HepG2 (cell line): ENCODE results near the gene PCCB. TPM values are rescaled to one million over a fixed set of nuclear protein-coding genes. Genes with fewer than 3 reads are reported as not detected.

Experiments
- ATAC-seq: fragments of 200-7000 bp; cut with Tn5 transposase; 3 replicates; pipeline ENCODE4 v1.9.1; 2020; ENCODE audit warnings: mild to moderate bottlenecking, moderate library complexity
- BruUV-seq: library from RNA; stranded (reverse); fragments of 400-500 nt; replicated peaks from 2 replicates; lab custom pipeline; 2021; lab: Mats Ljungman, UMichigan
- CTCF ChIA-PET: fragments of 300-600 bp; formaldehyde crosslinking; extraction: SDS; loops from one replicate; lab custom pipeline; 2021; ENCODE audit warnings: low total read pairs, inconsistent platforms, low intra/inter-chr PET ratio; lab: Yijun Ruan, JAX
- POLR2A ChIA-PET: fragments of 350-600 bp; sonication (Branson Sonifier 250); formaldehyde crosslinking; loops from one replicate; lab custom pipeline; 2020; ENCODE audit warnings: antibody characterized with exemption, inconsistent platforms; lab: Yijun Ruan, JAX
- DNase-seq: peaks from one replicate; pipeline ENCODE4 v3.0.0-alpha.2; 2015; ENCODE audit warnings: low spot score
- FAIRE-seq: peaks from 3 replicates; lab custom pipeline; 2011; peaks lifted over from hg19 to GRCh38; lab: Jason Lieb, UNC
- H2AFZ ChIP-seq: one replicate; pipeline ENCODE4 v1.6.1; 2011; ENCODE audit warnings: low read length, inconsistent platforms
- H3K27ac ChIP-seq: fragments of 300-600 bp; 3 replicates; pipeline ENCODE4 v1.8.0; 2011; ENCODE audit warnings: mixed run types, mild to moderate bottlenecking, mixed read lengths, low read length, inconsistent platforms; ENCODE audit not compliant: insufficient read depth; ENCODE audit errors: extremely low read length
- H3K27me3 ChIP-seq, 2 experiments: fragments of 200-600 bp in 1 of 2; 2 replicates in 1 of 2; 3 replicates in 1 of 2; pipeline versions ENCODE4 v1.6.0 to v1.8.0; 2011; ENCODE audit warnings: low read length in 2 of 2, mild to moderate bottlenecking in 2 of 2, moderate library complexity in 2 of 2, inconsistent platforms in 1 of 2; ENCODE audit not compliant: insufficient read depth in 2 of 2, control insufficient read depth in 1 of 2
- H3K36me3 ChIP-seq, 2 experiments: fragments of 200-600 bp in 1 of 2; replicated peaks in 1 of 2; 2 replicates in 1 of 2; 3 replicates in 1 of 2; pipeline versions ENCODE4 v1.5.1 to v1.8.0; 2011; ENCODE audit warnings: low read length in 2 of 2, inconsistent platforms in 1 of 2; ENCODE audit not compliant: insufficient read depth in 2 of 2, control insufficient read depth in 1 of 2
- H3K4me1 ChIP-seq: 2 replicates; pipeline ENCODE4 v1.5.1; 2012; ENCODE audit warnings: low read length, inconsistent platforms; ENCODE audit not compliant: insufficient read depth
- H3K4me2 ChIP-seq: 2 replicates; pipeline ENCODE4 v1.6.0; 2011; ENCODE audit warnings: low read depth, low read length, inconsistent platforms
- H3K4me3 ChIP-seq, 3 experiments: fragments of 200-600 bp in 1 of 3; sonication (generic), shearing (Covaris generic) in 1 of 3; replicated peaks in 1 of 3; 2 replicates each; pipeline ENCODE4 v1.5.1; 2011 to 2016; ENCODE audit warnings: low read length in 3 of 3, inconsistent platforms in 2 of 3, low read depth in 2 of 3, mild to moderate bottlenecking in 2 of 3, control low read depth in 1 of 3, mixed read lengths in 1 of 3; ENCODE audit not compliant: insufficient read depth in 1 of 3
- H3K79me2 ChIP-seq: one replicate; pipeline ENCODE4 v1.6.1; 2011; ENCODE audit warnings: low read length, inconsistent platforms; ENCODE audit not compliant: insufficient read depth
- H3K9ac ChIP-seq: 2 replicates; pipeline ENCODE4 v1.6.0; 2011; ENCODE audit warnings: mild to moderate bottlenecking, low read depth, low read length, inconsistent platforms; ENCODE audit not compliant: insufficient read depth
- H3K9me3 ChIP-seq: 2 replicates; pipeline ENCODE4 v1.5.1; 2012; ENCODE audit warnings: mild to moderate bottlenecking, low read length
- H4K20me1 ChIP-seq: 2 replicates; pipeline ENCODE4 v1.6.0; 2011; ENCODE audit warnings: inconsistent platforms, mild to moderate bottlenecking, low read length, moderate library complexity; ENCODE audit not compliant: insufficient read depth
- ATF7 ChIP-seq, 2 experiments: fragments of 450-650 bp in 1 of 2; sonication (generic) in 1 of 2; formaldehyde crosslinking in 1 of 2; IDR thresholded peaks; 2 replicates each; pipeline versions ENCODE4 v1.4.0 to v1.6.1; 2016 to 2020; ENCODE audit warnings: antibody characterized with exemption in 1 of 2, mild to moderate bottlenecking in 1 of 2, missing genetic modification reagents in 1 of 2
- CREM ChIP-seq, 2 experiments: sonication (generic) in 1 of 2; formaldehyde crosslinking in 1 of 2; IDR thresholded peaks; 2 replicates each; pipeline versions ENCODE4 v1.4.0 to v1.6.1; 2016 to 2020; ENCODE audit warnings: antibody characterized with exemption in 1 of 2, mild to moderate bottlenecking in 1 of 2, missing genetic modification reagents in 1 of 2
- DNMT3B ChIP-seq: conservative IDR thresholded peaks from 2 replicates; pipeline ENCODE4 v1.6.1; 2016; ENCODE audit warnings: missing biosample characterization, control low read depth
- ETV6 ChIP-seq: sonication (generic); formaldehyde crosslinking; conservative IDR thresholded peaks from 2 replicates; pipeline ENCODE4 v1.4.0; 2020; ENCODE audit warnings: missing genetic modification reagents
- FOXO1 ChIP-seq: sonication (generic); formaldehyde crosslinking; IDR thresholded peaks from 2 replicates; pipeline ENCODE4 v1.4.0; 2020; ENCODE audit warnings: missing genetic modification reagents
- HMG20A ChIP-seq: IDR thresholded peaks from 2 replicates; pipeline ENCODE4 v1.6.1; 2016; ENCODE audit warnings: borderline replicate concordance
- KDM2A ChIP-seq: sonication (generic); formaldehyde crosslinking; IDR thresholded peaks from 2 replicates; pipeline ENCODE4 v1.4.0; 2020; ENCODE audit warnings: low read depth, missing genetic modification reagents, borderline replicate concordance
- KDM5A ChIP-seq: fragments of 200-600 bp; sonication (generic); IDR thresholded peaks from 2 replicates; pipeline ENCODE4 v1.7.0; 2018; ENCODE audit warnings: antibody characterized with exemption, mild to moderate bottlenecking, low read length, borderline replicate concordance
- MAF1 ChIP-seq: sonication (generic); formaldehyde crosslinking; IDR thresholded peaks from 2 replicates; pipeline ENCODE4 v1.5.0; 2020; ENCODE audit warnings: missing genetic modification reagents, borderline replicate concordance
- PITX1 ChIP-seq: sonication (generic); formaldehyde crosslinking; IDR thresholded peaks from 2 replicates; pipeline ENCODE4 v1.5.1; 2020; ENCODE audit warnings: mild to moderate bottlenecking, missing genetic modification reagents
- RARA ChIP-seq: IDR thresholded peaks from 2 replicates; pipeline ENCODE4 v1.6.1; 2016; ENCODE audit warnings: missing genetic modification reagents, missing compliant biosample characterization
- THYN1 ChIP-seq: sonication (generic); formaldehyde crosslinking; IDR thresholded peaks from 2 replicates; pipeline ENCODE4 v1.8.1; 2023; ENCODE audit warnings: low read depth, mild to moderate bottlenecking, moderate library complexity, missing genetic modification reagents, borderline replicate concordance
- WIZ ChIP-seq: sonication (generic); formaldehyde crosslinking; IDR thresholded peaks from 2 replicates; pipeline ENCODE4 v1.5.1; 2020; ENCODE audit warnings: mild to moderate bottlenecking, missing genetic modification reagents
- ZBTB3 ChIP-seq: sonication (generic); formaldehyde crosslinking; IDR thresholded peaks from 2 replicates; pipeline ENCODE4 v1.4.0; 2020; ENCODE audit warnings: low read depth, mild to moderate bottlenecking, moderate library complexity, missing genetic modification reagents, borderline replicate concordance
- ZNF431 ChIP-seq: sonication (generic); formaldehyde crosslinking; IDR thresholded peaks from 2 replicates; pipeline ENCODE4 v1.9.0; 2022; ENCODE audit warnings: missing genetic modification reagents, low read depth, mild to moderate bottlenecking, borderline replicate concordance
- ZNF441 ChIP-seq: sonication (generic); formaldehyde crosslinking; IDR thresholded peaks from 2 replicates; pipeline ENCODE4 v1.7.0; 2021; ENCODE audit warnings: missing genetic modification reagents, borderline replicate concordance
- ZNF549 ChIP-seq: sonication (generic); formaldehyde crosslinking; IDR thresholded peaks from 2 replicates; pipeline ENCODE4 v1.5.0; 2020; ENCODE audit warnings: missing genetic modification reagents
- ZNF780A ChIP-seq: sonication (generic); formaldehyde crosslinking; IDR thresholded peaks from 2 replicates; pipeline ENCODE4 v1.8.0; 2022; ENCODE audit warnings: mild to moderate bottlenecking, missing genetic modification reagents, moderate library complexity
- WGBS: methylation state at CpG from one replicate; pipeline ENCODE4 v1.1.6; 2017; ENCODE audit warnings: low lambda C conversion rate; 5-methylcytosine and 5-hydroxymethylcytosine counted together
- in situ Hi-C: cut with HindIII; loops from 2 replicates; pipeline ENCODE4 v1.10.0; 2017; ENCODE audit warnings: low pct_unique_long_range_greater_than_20kb; ENCODE audit not compliant: extremely low pct_ligation_motif_present
- intact Hi-C: fragments of 100-400 bp; cut with micrococcal nuclease; formaldehyde crosslinking; loops from one replicate; pipeline ENCODE4 v1.10.0; 2022; ENCODE audit not compliant: unreplicated experiment
- polyA plus RNA-seq, 8 experiments: library from polyadenylated mRNA; depleted of rRNA in 3 of 8; stranded (reverse) in 7 of 8; unstranded in 1 of 8; fragments of >200 nt; fragmentation: Illumina TruSeq in 4 of 8; extraction: Trizol in 4 of 8; gene quantifications; 2 replicates each; pipeline versions ENCODE4 v1.2.1 to v1.2.3, GENCODE V29; 2011 to 2016; ENCODE audit warnings: low read depth in 4 of 8, missing spikeins in 1 of 8, mixed read lengths in 1 of 8; ENCODE audit not compliant: insufficient read depth in 1 of 8
- total RNA-seq, 5 experiments: library from RNA; depleted of rRNA; stranded (reverse); fragments of >200 nt; fragmentation: Illumina TruSeq; extraction: Trizol; gene quantifications; 2 replicates each; pipeline ENCODE4 v1.2.3, GENCODE V29; 2016; ENCODE audit warnings: low read depth in 1 of 5

The PCCB gene
- total and polyA plus RNA-seq, 2 of the 13 experiments (the other 11 are each of a cell fraction or from before 2014, with no cell fraction given): 84.1 to 88.7 TPM

GRCh38 chr3:136297826-136298225, 47.7 kb downstream of the PCCB start:
- no TSS peak for BruUV-seq
- CTCF ChIA-PET: no interaction called here
- TF ChIP-seq THYN1 (CRISPR knock-in tag) (no peak), ATF7 (IDR thresholded peaks at IDR 0.05) (0 out of 2 replicates have a peak, but pooled peaks have one; percentile 43), ATF7 (CRISPR knock-in tag; IDR thresholded peaks at IDR 0.05) (no peak)
- TF ChIP-seq, all 625 proteins: peak for 1
- Histone ChIP-seq H3K36me3 (peaks cover 19 to 56% of the 10 kb centered on the region in 2 experiments), H3K4me2 (no peak overlapping the region), H3K4me1 (no peaks in the 10 kb centered on the region), H3K27ac (no peak overlapping the region), H3K9ac (no peak overlapping the region), H3K9me3 (no peaks in the 10 kb centered on the region), H3K79me2 (no peaks in the 10 kb centered on the region), H2AFZ (no peak overlapping the region), H4K20me1 (no peaks in the 10 kb centered on the region; the same call in 1 of the 2 replicates), H3K4me3 (no peak overlapping the region), H3K27me3 (no peaks in the 10 kb centered on the region)
- FAIRE-seq (no peak), ATAC-seq (no peak), DNase-seq (no peak)
- in situ Hi-C loops: no loop called here
- POLR2A ChIA-PET: no interaction called here
- intact Hi-C loops: no loop called here
- WGBS: 95% methylated on average over 8 of the region's 8 CpGs

GRCh38 chr3:136300444-136300843, 50.3 kb downstream of the PCCB start:
- DNase-seq (no peak), FAIRE-seq (no peak), ATAC-seq (no peak)
- no peak overlapping the region for H2AFZ ChIP-seq
- H3K27ac ChIP-seq: no peak overlapping the region
- no peaks in the 10 kb centered on the region for H3K27me3 ChIP-seq
- no peaks in the 10 kb centered on the region for H3K4me1 ChIP-seq
- TF ChIP-seq KDM5A (no peak), FOXO1 (CRISPR knock-in tag) (no peak), HMG20A (CRISPR knock-in tag) (no peak), ZNF441 (CRISPR knock-in tag) (no peak), CREM (IDR thresholded peaks at IDR 0.05) (no peak), CREM (CRISPR knock-in tag; IDR thresholded peaks at IDR 0.05) (no peak), ZNF549 (CRISPR knock-in tag) (no peak), ETV6 (CRISPR knock-in tag) (no peak), ZNF431 (no peak), DNMT3B (no peak), RARA (CRISPR knock-in tag) (no peak), ZNF780A (CRISPR knock-in tag) (no peak), PITX1 (CRISPR knock-in tag) (no peak), KDM2A (CRISPR knock-in tag) (no peak), MAF1 (CRISPR knock-in tag) (no peak), WIZ (no peak), ZBTB3 (CRISPR knock-in tag) (no peak)
- ChIA-PET POLR2A (no interaction called here), CTCF (no interaction called here)
- H3K4me2 ChIP-seq: no peak overlapping the region
- no TSS peak for BruUV-seq
- WGBS: 98% methylated on average over 2 of the region's 2 CpGs
- in situ Hi-C loops (no loop called here), intact Hi-C loops (no loop called here)
- peaks cover 15 to 47% of the 10 kb centered on the region in 2 experiments for H3K36me3 ChIP-seq
- H3K9ac ChIP-seq: no peak overlapping the region
- H3K79me2 ChIP-seq: no peaks in the 10 kb centered on the region
- H3K4me3 ChIP-seq: no peak overlapping the region
- no peaks in the 10 kb centered on the region for H3K9me3 ChIP-seq
- H4K20me1 ChIP-seq: no peaks in the 10 kb centered on the region; the same call in 1 of the 2 replicates
